ENCODE measurements around the gene SCO1. TPM values are rescaled to one million over a fixed set of nuclear protein-coding genes. Genes with fewer than 3 reads are reported as not detected.

The SCO1 gene
- total RNA-seq, 4 donors from 2014 or later, result 15.4 to 29.6 (median 24.1) TPM

GRCh38 chr17:10631701-10632100 is 65.6 kb downstream of the SCO1 start:
- 58 to 81% methylated on average over 4 of the region's 15 CpGs for WGBS, 2 donors (ENCODE audit: low coverage in 1 of 2)
- H3K27ac ChIP-seq, result no peak overlapping the region
- H3K4me3 ChIP-seq, result no peak overlapping the region
- H3K9me3 ChIP-seq, result no peaks in the 10 kb centered on the region
- no peaks in the 10 kb centered on the region for H3K27me3 ChIP-seq
- TF ChIP-seq POLR2AphosphoS5 (IDR thresholded peaks at IDR 0.05) (no peak), CTCF (IDR thresholded peaks at IDR 0.05) (no peak), POLR2A (IDR thresholded peaks at IDR 0.05) (no peak), EP300 (IDR thresholded peaks at IDR 0.05) (no peak)
- no peak for ATAC-seq
- H3K4me1 ChIP-seq, result no peaks in the 10 kb centered on the region
- H3K36me3 ChIP-seq, result peaks cover 0 to 67% of the 10 kb centered on the region in 2 donors

GRCh38 chr17:10631048-10631700 is 66.2 kb downstream of the SCO1 start:
- no peak for ATAC-seq
- Histone ChIP-seq H3K9me3 (no peaks in the 10 kb centered on the region), H3K27me3 (no peaks in the 10 kb centered on the region), H3K4me3 (no peak overlapping the region), H3K4me1 (no peaks in the 10 kb centered on the region), H3K27ac (no peak overlapping the region), H3K36me3 (peaks cover 0 to 67% of the 10 kb centered on the region in 2 donors)
- peak in 3 of 4 experiments; percentile 51 to 76 (median 54) for TF ChIP-seq CTCF (IDR thresholded peaks at IDR 0.05)
- no peak for TF ChIP-seq POLR2A (IDR thresholded peaks at IDR 0.05)
- WGBS, 2 donors (ENCODE audit: low coverage in 1 of 2), result 30 to 32% methylated on average over 11 to 14 of the region's 18 CpGs

- no peak overlapping the region for H3K27ac ChIP-seq
- TF ChIP-seq CTCF (IDR thresholded peaks at IDR 0.05), result no peak
- no peak for TF ChIP-seq EP300 (IDR thresholded peaks at IDR 0.05)
- no peak for TF ChIP-seq POLR2A (IDR thresholded peaks at IDR 0.05)
- TF ChIP-seq POLR2AphosphoS5 (IDR thresholded peaks at IDR 0.05), result no peak
- WGBS, 2 donors (ENCODE audit: low coverage in 1 of 2), result 94 to 99% methylated on average over 8 to 10 of the region's 12 CpGs
- H3K27me3 ChIP-seq, result no peaks in the 10 kb centered on the region
- no peaks in the 10 kb centered on the region for H3K9me3 ChIP-seq
- no peaks in the 10 kb centered on the region for H3K4me1 ChIP-seq
- H3K4me3 ChIP-seq, result no peak overlapping the region
- peaks cover 0 to 56% of the 10 kb centered on the region in 2 donors for H3K36me3 ChIP-seq
- no peak for ATAC-seq
Measured at GRCh38 chr17:10629706-10630105, 67.6 kb downstream of the SCO1 start.

- 91% methylated on average over 4 of the region's 13 CpGs; no CpG with 5 or more reads in 1 of the 2 donors for WGBS, 2 donors (ENCODE audit: low coverage in 1 of 2)
- Histone ChIP-seq H3K9me3 (no peaks in the 10 kb centered on the region), H3K27me3 (no peaks in the 10 kb centered on the region), H3K4me1 (no peaks in the 10 kb centered on the region), H3K4me3 (no peak overlapping the region), H3K27ac (no peak overlapping the region), H3K36me3 (peaks cover 0 to 46% of the 10 kb centered on the region in 2 donors)
- TF ChIP-seq POLR2A (IDR thresholded peaks at IDR 0.05) (no peak), CTCF (IDR thresholded peaks at IDR 0.05) (peak in 1 of 4 experiments; percentile 26), POLR2AphosphoS5 (IDR thresholded peaks at IDR 0.05) (no peak), EP300 (IDR thresholded peaks at IDR 0.05) (no peak)
- no peak for ATAC-seq
Measured at GRCh38 chr17:10628756-10629155, 68.6 kb downstream of the SCO1 start.

- WGBS, 2 donors (ENCODE audit: low coverage in 1 of 2), result 81 to 89% methylated on average over 9 of the region's 9 CpGs
- Histone ChIP-seq H3K27me3 (no peaks in the 10 kb centered on the region), H3K4me1 (no peaks in the 10 kb centered on the region), H3K9me3 (no peaks in the 10 kb centered on the region), H3K4me3 (no peak overlapping the region), H3K36me3 (peaks cover 0 to 23% of the 10 kb centered on the region in 2 donors), H3K27ac (no peak overlapping the region)
- TF ChIP-seq EP300 (IDR thresholded peaks at IDR 0.05) (no peak), CTCF (IDR thresholded peaks at IDR 0.05) (no peak), POLR2A (IDR thresholded peaks at IDR 0.05) (no peak), POLR2AphosphoS5 (IDR thresholded peaks at IDR 0.05) (no peak)
- ATAC-seq, result no peak
Measured at GRCh38 chr17:10626390-10626789, 70.9 kb downstream of the SCO1 start.

Measured in gastroesophageal sphincter (tissue), 4 donors.